ENCODE data around the gene CARMIL1. TPM values are rescaled to one million over a fixed set of nuclear protein-coding genes. Genes with fewer than 3 reads are reported as not detected.
A peak's percentile ranks its signal among the peaks of the same experiment; 100 is the strongest.

Gene CARMIL1
- total RNA-seq, 1 experiment from 2014 or later, result 25.9 TPM

- CTCF ChIA-PET, result no interaction called here
- no peak for DNase-seq
- no peaks in the 10 kb centered on the region for H3K9me3 Mint-ChIP-seq (ENCODE audit: unreplicated experiment)
- H3K9me3 ChIP-seq, result no peaks in the 10 kb centered on the region
- H3K27me3 Mint-ChIP-seq (ENCODE audit: insufficient read depth, unreplicated experiment), result no peaks in the 10 kb centered on the region
- TF ChIP-seq, protein P1, sequence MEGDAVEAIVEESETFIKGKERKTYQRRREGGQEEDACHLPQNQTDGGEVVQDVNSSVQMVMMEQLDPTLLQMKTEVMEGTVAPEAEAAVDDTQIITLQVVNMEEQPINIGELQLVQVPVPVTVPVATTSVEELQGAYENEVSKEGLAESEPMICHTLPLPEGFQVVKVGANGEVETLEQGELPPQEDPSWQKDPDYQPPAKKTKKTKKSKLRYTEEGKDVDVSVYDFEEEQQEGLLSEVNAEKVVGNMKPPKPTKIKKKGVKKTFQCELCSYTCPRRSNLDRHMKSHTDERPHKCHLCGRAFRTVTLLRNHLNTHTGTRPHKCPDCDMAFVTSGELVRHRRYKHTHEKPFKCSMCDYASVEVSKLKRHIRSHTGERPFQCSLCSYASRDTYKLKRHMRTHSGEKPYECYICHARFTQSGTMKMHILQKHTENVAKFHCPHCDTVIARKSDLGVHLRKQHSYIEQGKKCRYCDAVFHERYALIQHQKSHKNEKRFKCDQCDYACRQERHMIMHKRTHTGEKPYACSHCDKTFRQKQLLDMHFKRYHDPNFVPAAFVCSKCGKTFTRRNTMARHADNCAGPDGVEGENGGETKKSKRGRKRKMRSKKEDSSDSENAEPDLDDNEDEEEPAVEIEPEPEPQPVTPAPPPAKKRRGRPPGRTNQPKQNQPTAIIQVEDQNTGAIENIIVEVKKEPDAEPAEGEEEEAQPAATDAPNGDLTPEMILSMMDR (IDR thresholded peaks at IDR 0.05; ENCODE audit: insufficient read depth in 1 of 2, low read depth in 1 of 2, low read length in 1 of 2, severe bottlenecking in 1 of 2, unreplicated experiment in 1 of 2), result no peak
- no peak overlapping the region for H3K4me3 ChIP-seq (ENCODE audit: low read depth, low read length)
- POLR2A ChIA-PET, result no interaction called here
- no peaks in the 10 kb centered on the region for H3K36me3 ChIP-seq (ENCODE audit: control insufficient read depth, insufficient read depth, low read length)
- H3K4me1 ChIP-seq, result peaks cover 30% of the 10 kb centered on the region
- intact Hi-C loops (cut with micrococcal nuclease; ENCODE audit: unreplicated experiment), result no loop called here
- H3K36me3 Mint-ChIP-seq (ENCODE audit: insufficient read depth, unreplicated experiment), result no peaks in the 10 kb centered on the region
- no peaks in the 10 kb centered on the region for H3K27me3 ChIP-seq (replicated peaks; ENCODE audit: control insufficient read depth, insufficient read depth, low read length)
- peaks cover 30% of the 10 kb centered on the region for H3K4me1 Mint-ChIP-seq (ENCODE audit: low read depth, unreplicated experiment)
- H3K27ac Mint-ChIP-seq (ENCODE audit: unreplicated experiment), result no peak overlapping the region
- BruUV-seq (replicated peaks), result no TSS peak
- H3K4me3 Mint-ChIP-seq (ENCODE audit: unreplicated experiment), result no peak overlapping the region
Measured at GRCh38 chr6:25301362-25301761, 22.2 kb downstream of the CARMIL1 start.

GRCh38 chr6:25302151-25302550, 23.0 kb downstream of the CARMIL1 start:
- Mint-ChIP-seq H3K4me3 (ENCODE audit: unreplicated experiment) (peak overlapping the region; percentile 41), H3K36me3 (ENCODE audit: insufficient read depth, unreplicated experiment) (no peaks in the 10 kb centered on the region), H3K27ac (ENCODE audit: unreplicated experiment) (no peak overlapping the region), H3K27me3 (ENCODE audit: insufficient read depth, unreplicated experiment) (no peaks in the 10 kb centered on the region), H3K9me3 (ENCODE audit: unreplicated experiment) (no peaks in the 10 kb centered on the region), H3K4me1 (ENCODE audit: low read depth, unreplicated experiment) (peaks cover 22% of the 10 kb centered on the region)
- CTCF ChIA-PET, result no interaction called here
- no TSS peak for BruUV-seq (replicated peaks)
- POLR2A ChIA-PET, result no interaction called here
- no peak for DNase-seq
- Histone ChIP-seq H3K9me3 (no peaks in the 10 kb centered on the region), H3K4me3 (ENCODE audit: low read depth, low read length) (no peak overlapping the region), H3K27me3 (replicated peaks; ENCODE audit: control insufficient read depth, insufficient read depth, low read length) (no peaks in the 10 kb centered on the region), H3K4me1 (peaks cover 25% of the 10 kb centered on the region), H3K36me3 (ENCODE audit: control insufficient read depth, insufficient read depth, low read length) (no peaks in the 10 kb centered on the region)
- intact Hi-C loops (cut with micrococcal nuclease; ENCODE audit: unreplicated experiment), result no loop called here
- TF ChIP-seq, protein P1 (IDR thresholded peaks at IDR 0.05; ENCODE audit: insufficient read depth in 1 of 2, low read depth in 1 of 2, low read length in 1 of 2, severe bottlenecking in 1 of 2, unreplicated experiment in 1 of 2), result no peak

- no peaks in the 10 kb centered on the region for H3K36me3 Mint-ChIP-seq (ENCODE audit: insufficient read depth, unreplicated experiment)
- BruUV-seq (replicated peaks), result no TSS peak
- peaks cover 27% of the 10 kb centered on the region for H3K4me1 ChIP-seq
- no peaks in the 10 kb centered on the region for H3K9me3 Mint-ChIP-seq (ENCODE audit: unreplicated experiment)
- no peak overlapping the region for H3K4me3 ChIP-seq (ENCODE audit: low read depth, low read length)
- ChIA-PET POLR2A (no interaction called here), CTCF (no interaction called here)
- peak overlapping the region; percentile 41 for H3K4me3 Mint-ChIP-seq (ENCODE audit: unreplicated experiment)
- H3K4me1 Mint-ChIP-seq (ENCODE audit: low read depth, unreplicated experiment), result peaks cover 17% of the 10 kb centered on the region
- no peaks in the 10 kb centered on the region for H3K27me3 ChIP-seq (replicated peaks; ENCODE audit: control insufficient read depth, insufficient read depth, low read length)
- TF ChIP-seq, protein P1 (IDR thresholded peaks at IDR 0.05; ENCODE audit: insufficient read depth in 1 of 2, low read depth in 1 of 2, low read length in 1 of 2, severe bottlenecking in 1 of 2, unreplicated experiment in 1 of 2), result no peak
- DNase-seq, result no peak
- intact Hi-C loops (cut with micrococcal nuclease; ENCODE audit: unreplicated experiment), result no loop called here
- H3K27me3 Mint-ChIP-seq (ENCODE audit: insufficient read depth, unreplicated experiment), result no peaks in the 10 kb centered on the region
- H3K27ac Mint-ChIP-seq (ENCODE audit: unreplicated experiment), result no peak overlapping the region
- no peaks in the 10 kb centered on the region for H3K36me3 ChIP-seq (ENCODE audit: control insufficient read depth, insufficient read depth, low read length)
- H3K9me3 ChIP-seq, result no peaks in the 10 kb centered on the region
Measured at GRCh38 chr6:25302677-25303128, 23.5 kb downstream of the CARMIL1 start.

Measured in Caco-2 (cell line).